ENCODE results near the gene TNRC6B.
"Not testable (repeated sequence)": the region's sequence is repeated elsewhere in the genome, so short reads cannot be mapped to it uniquely, and the experiment has no call there.

The TNRC6B gene

DNA sequence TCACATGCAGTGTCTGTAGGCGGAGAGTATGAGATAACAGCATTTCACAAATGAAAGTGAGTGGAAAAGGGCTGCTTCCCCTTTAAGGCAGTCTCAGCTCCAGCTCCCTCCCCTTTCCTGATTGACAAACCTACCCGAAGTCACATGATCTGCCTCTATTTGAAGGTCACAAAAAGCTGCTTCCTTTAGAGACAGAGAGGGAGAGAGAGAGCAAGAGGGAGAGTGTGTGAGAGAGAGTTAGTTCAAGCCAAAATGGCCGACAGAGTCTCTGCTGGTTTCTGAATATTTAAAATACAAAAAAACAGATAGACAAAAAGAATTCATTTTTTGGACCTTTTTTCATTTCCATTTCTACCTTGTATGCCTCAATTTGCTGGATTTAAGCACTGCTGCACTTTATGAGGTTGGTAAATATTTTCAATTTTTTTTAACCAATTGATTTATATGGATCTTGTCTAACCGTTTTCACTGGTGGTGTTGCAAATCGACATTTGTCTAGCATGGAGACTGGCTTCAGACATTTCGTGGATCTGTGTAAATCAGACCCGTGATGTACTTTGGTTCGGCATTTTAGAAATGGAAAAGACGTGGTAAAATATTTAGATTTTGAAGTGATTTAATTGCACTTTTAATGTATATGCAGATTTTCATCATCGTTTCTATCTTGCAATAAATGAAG is at the start of gene TNRC6B:
TSS of gene TNRC6B (plus strand) at position 188 of the 679 bp plus-strand sequence. CDS start at position 399, 211 bp downstream.
- no peak for TF ChIP-seq JUND (IDR thresholded peaks at IDR 0.05; ENCODE audit: low read depth)
- in situ Hi-C loops (cut with HindIII; ENCODE audit: low pct_unique_long_range_greater_than_20kb, low sequenced_read_pairs): no loop called here
- peak in 1 of 2 experiments; percentile 97 for DNase-seq (ENCODE audit: low read depth in 1 of 2, low spot score in 1 of 2)

DNA sequence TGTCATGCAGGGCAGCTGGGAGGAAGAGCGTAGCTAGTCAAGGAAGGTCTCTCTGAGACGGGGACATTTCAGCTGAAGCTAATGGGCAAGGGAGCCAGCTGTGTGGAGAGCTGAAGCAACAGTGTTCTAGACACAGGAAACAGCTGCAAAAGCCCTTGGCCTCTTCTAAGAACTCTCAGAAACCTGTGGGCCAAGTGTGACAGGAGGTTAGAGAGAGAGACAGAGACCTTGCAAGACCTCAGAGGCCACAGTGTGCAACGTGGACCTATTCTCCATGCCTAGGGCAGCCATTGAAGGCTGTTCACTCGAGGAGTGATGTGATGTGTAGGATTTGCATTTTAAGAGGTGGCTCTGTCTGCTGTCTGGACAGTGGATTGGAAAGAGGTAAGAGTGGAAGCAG is 48.7 kb upstream of the TNRC6B start:
- in situ Hi-C loops (cut with HindIII; ENCODE audit: low pct_unique_long_range_greater_than_20kb, low sequenced_read_pairs): no loop called here
- no peak for TF ChIP-seq JUND (IDR thresholded peaks at IDR 0.05; ENCODE audit: low read depth)
- DNase-seq (ENCODE audit: low read depth in 1 of 2, low spot score in 1 of 2): no peak

- in situ Hi-C loops (cut with HindIII; ENCODE audit: low pct_unique_long_range_greater_than_20kb, low sequenced_read_pairs): no loop called here
- no peak for TF ChIP-seq JUND (IDR thresholded peaks at IDR 0.05; ENCODE audit: low read depth)
- no peak for DNase-seq (ENCODE audit: low read depth in 1 of 2, low spot score in 1 of 2)
Measured at GRCh38 chr22:40137132-40137531, 40.6 kb upstream of the TNRC6B start.

DNA sequence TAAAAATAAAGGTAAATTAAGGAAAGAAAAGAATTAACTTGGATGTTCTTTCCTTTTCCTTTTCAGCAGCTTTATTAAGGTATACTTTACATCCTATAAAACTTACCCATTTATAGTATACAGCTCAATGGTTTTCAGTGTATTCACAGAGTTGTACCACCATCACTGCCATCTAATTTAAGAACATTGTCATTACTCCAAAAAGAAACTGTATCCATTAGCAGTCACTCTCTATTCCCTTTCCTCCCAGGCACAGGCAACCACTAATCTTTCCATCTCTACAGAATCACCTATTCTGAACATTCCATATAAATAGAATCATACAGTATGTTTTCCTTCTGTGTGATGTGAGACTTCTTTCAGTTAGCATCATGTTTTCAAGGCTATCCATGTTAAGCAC is 38.9 kb upstream of the TNRC6B start:
- no peak for DNase-seq (ENCODE audit: low read depth in 1 of 2, low spot score in 1 of 2)
- in situ Hi-C loops (cut with HindIII; ENCODE audit: low pct_unique_long_range_greater_than_20kb, low sequenced_read_pairs): no loop called here
- TF ChIP-seq JUND (IDR thresholded peaks at IDR 0.05; ENCODE audit: low read depth): no peak

- in situ Hi-C loops (cut with HindIII; ENCODE audit: low pct_unique_long_range_greater_than_20kb, low sequenced_read_pairs): no loop called here
- no peak for DNase-seq (ENCODE audit: low read depth in 1 of 2, low spot score in 1 of 2)
- TF ChIP-seq JUND (IDR thresholded peaks at IDR 0.05; ENCODE audit: low read depth): no peak
Measured at GRCh38 chr22:40147388-40148176, 30.1 kb upstream of the TNRC6B start.

- in situ Hi-C loops (cut with HindIII; ENCODE audit: low pct_unique_long_range_greater_than_20kb, low sequenced_read_pairs): no loop called here
- no peak for TF ChIP-seq JUND (IDR thresholded peaks at IDR 0.05; ENCODE audit: low read depth)
- DNase-seq (ENCODE audit: low read depth in 1 of 2, low spot score in 1 of 2): no peak
Measured at GRCh38 chr22:40153192-40153591, 24.5 kb upstream of the TNRC6B start.

DNA sequence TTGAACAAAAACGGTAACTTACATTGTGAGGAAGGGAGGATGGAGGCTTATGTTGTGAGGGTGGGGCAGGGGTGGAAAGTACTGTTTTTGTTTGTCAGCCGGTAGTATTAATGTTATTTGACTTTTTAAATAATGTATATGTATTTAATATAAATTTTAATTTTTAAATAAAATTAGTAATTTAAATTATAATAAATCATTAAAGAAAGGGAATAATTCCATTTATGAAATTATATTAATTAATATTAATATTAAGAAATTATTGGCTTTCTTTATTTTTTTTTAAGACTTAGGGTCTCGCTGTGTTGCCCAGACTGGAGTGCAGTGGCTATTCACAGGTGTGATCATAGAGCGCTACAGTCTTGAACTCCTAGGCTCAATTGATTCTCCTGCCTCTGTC is 24.0 kb upstream of the TNRC6B start:
- no peak for DNase-seq (ENCODE audit: low read depth in 1 of 2, low spot score in 1 of 2)
- in situ Hi-C loops (cut with HindIII; ENCODE audit: low pct_unique_long_range_greater_than_20kb, low sequenced_read_pairs): no loop called here
- no peak for TF ChIP-seq JUND (IDR thresholded peaks at IDR 0.05; ENCODE audit: low read depth)

- TF ChIP-seq JUND (IDR thresholded peaks at IDR 0.05; ENCODE audit: low read depth): no peak
- in situ Hi-C loops (cut with HindIII; ENCODE audit: low pct_unique_long_range_greater_than_20kb, low sequenced_read_pairs): no loop called here
Measured at GRCh38 chr22:40156001-40156516, 21.7 kb upstream of the TNRC6B start.

DNA sequence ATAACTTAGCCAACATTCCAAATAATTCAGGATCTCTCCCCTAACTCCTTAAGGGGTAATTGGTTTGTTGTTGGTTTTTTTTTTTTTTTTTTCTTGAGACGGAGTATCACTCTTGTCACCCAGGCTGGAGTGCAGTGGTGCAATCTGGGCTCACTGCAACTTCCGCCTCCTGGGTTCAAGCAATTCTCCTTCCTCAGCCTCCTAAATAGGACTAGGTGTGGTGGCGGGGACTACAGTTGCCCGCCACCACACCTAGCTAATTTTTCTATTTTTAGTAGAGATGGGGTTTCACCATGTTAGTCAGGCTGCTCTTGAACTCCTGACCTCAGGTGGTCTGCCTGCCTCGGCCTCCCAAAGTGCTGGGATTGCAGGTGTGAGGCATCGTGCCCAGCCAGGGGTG is 21.0 kb upstream of the TNRC6B start:
- in situ Hi-C loops (cut with HindIII; ENCODE audit: low pct_unique_long_range_greater_than_20kb, low sequenced_read_pairs); DNase-seq (ENCODE audit: low read depth in 1 of 2, low spot score in 1 of 2): not testable (repeated sequence)

More at GRCh38 chr22:40156001-40156516, 21.7 kb upstream of the TNRC6B start:
- peak; percentile 18 to 68 for DNase-seq (ENCODE audit: low read depth in 1 of 2, low spot score in 1 of 2)

DNA sequence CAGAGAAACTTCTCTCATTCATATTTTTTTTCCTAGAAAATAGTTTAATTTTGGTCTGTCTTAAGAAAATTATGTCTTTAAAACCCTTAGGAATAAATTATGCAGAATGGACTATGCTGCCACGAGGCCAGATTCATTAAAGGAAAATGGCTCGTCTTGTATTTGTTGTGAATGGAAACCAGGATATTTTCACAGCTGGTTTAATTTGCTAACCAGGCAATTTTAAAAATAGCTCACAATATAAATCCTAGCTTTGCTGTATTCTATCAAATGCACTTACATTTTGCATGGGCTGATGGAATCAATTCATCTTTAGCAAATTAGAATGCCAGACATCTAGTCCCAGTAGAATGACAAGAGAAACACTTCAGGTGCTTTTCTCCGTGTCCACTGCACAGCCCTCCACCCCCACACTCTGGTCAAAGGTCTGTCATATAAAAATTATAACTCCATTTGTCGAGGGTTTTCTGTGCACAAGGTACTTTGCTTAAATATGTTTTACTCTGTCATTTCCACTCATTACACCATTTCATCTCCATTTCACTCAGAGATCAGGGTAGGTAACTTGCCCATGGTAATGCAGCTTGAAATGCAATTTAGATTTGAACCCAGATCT is 20.3 kb upstream of the TNRC6B start:
- no peak for DNase-seq (ENCODE audit: low read depth in 1 of 2, low spot score in 1 of 2)
- in situ Hi-C loops (cut with HindIII; ENCODE audit: low pct_unique_long_range_greater_than_20kb, low sequenced_read_pairs): no loop called here
- no peak for TF ChIP-seq JUND (IDR thresholded peaks at IDR 0.05; ENCODE audit: low read depth)

DNA sequence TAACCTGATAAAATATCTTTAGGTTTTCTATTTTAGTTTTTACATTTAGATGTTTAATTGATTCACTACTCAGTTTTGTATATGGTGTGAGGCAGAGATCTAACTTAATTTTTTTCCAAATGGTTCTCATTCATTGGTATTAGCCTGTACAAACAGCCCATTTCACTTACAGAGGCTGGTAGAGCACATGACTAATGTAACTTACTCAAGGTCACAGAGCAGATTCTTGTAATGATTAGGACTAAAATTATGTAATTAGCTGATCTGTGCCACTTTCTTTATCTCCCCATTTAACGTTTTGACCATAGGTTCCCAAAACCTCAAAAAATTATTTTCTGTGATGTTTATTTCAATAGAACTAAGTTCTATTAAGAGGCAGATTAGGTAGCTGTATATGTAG is 16.5 kb upstream of the TNRC6B start:
- DNase-seq (ENCODE audit: low read depth in 1 of 2, low spot score in 1 of 2): no peak
- TF ChIP-seq JUND (IDR thresholded peaks at IDR 0.05; ENCODE audit: low read depth): no peak
- in situ Hi-C loops (cut with HindIII; ENCODE audit: low pct_unique_long_range_greater_than_20kb, low sequenced_read_pairs): no loop called here

GRCh38 chr22:40165537-40165936 is 12.2 kb upstream of the TNRC6B start:
- DNase-seq (ENCODE audit: low read depth in 1 of 2, low spot score in 1 of 2); in situ Hi-C loops (cut with HindIII; ENCODE audit: low pct_unique_long_range_greater_than_20kb, low sequenced_read_pairs): not testable (repeated sequence)

Measured in T47D (cell line).